K562 (cell line): Measurements from ENCODE around the gene DIS3L. TPM values are rescaled to one million over a fixed set of nuclear protein-coding genes. Genes with fewer than 3 reads are reported as not detected.

Source experiments
- BHLHE40 ChIP-seq: IDR thresholded peaks from 2 replicates; pipeline ENCODE4 v1.6.1; 2011; ENCODE audit warnings: low read length, improper control_type of control experiment
- CBX3 ChIP-seq, 2 experiments: IDR thresholded peaks; 1 replicate in 1 of 2; 2 replicates in 1 of 2; pipeline ENCODE4 v1.6.1; 2012; ENCODE audit warnings: inconsistent platforms in 2 of 2, low read length in 2 of 2, borderline replicate concordance in 1 of 2, control low read depth in 1 of 2
- KDM5B ChIP-seq: fragments of 200-600 bp; sonication (generic); IDR thresholded peaks from 2 replicates; pipeline ENCODE4 v1.6.1; 2012; ENCODE audit warnings: low read depth, mild to moderate bottlenecking, moderate library complexity, low read length, control low read depth, inconsistent platforms; ENCODE audit not compliant: insufficient replicate concordance
- NFIC ChIP-seq: fragments of 450-650 bp; IDR thresholded peaks from 2 replicates; pipeline ENCODE4 v1.6.1; 2017; ENCODE audit warnings: mild to moderate bottlenecking, inconsistent platforms
- NFXL1 ChIP-seq: fragments of 450-650 bp; formaldehyde crosslinking; IDR thresholded peaks from 2 replicates; pipeline ENCODE4 v1.4.0; 2021; ENCODE audit warnings: mild to moderate bottlenecking
- NR1H2 ChIP-seq: sonication (generic); formaldehyde crosslinking; IDR thresholded peaks from 2 replicates; pipeline ENCODE4 v1.4.0; 2020; ENCODE audit warnings: mild to moderate bottlenecking, missing genetic modification reagents
- NR2C2 ChIP-seq, 2 experiments: fragments of 200-800 bp in 1 of 2; sonication (Bioruptor generic) in 1 of 2; sonication (generic) in 1 of 2; formaldehyde crosslinking in 1 of 2; IDR thresholded peaks; 2 replicates each; pipeline versions ENCODE4 v1.6.1 to v1.8.0; 2016 to 2022; ENCODE audit warnings: mild to moderate bottlenecking in 1 of 2, missing compliant biosample characterization in 1 of 2, missing genetic modification characterization in 1 of 2, missing genetic modification reagents in 1 of 2
- POLR2A ChIP-seq: fragments of 450-650 bp; conservative IDR thresholded peaks from 2 replicates; pipeline ENCODE4 v1.6.1; 2016
- SIN3A ChIP-seq, 2 experiments: fragments of 150-350 bp in 1 of 2; IDR thresholded peaks; 2 replicates each; pipeline ENCODE4 v1.6.1; 2011 to 2016; ENCODE audit warnings: borderline replicate concordance in 2 of 2, low read depth in 2 of 2, low read length in 2 of 2, mild to moderate bottlenecking in 2 of 2, moderate library complexity in 2 of 2; ENCODE audit not compliant: control insufficient read depth in 1 of 2
- ZFX ChIP-seq: sonication (generic); formaldehyde crosslinking; IDR thresholded peaks from 2 replicates; pipeline ENCODE4 v1.8.0; 2022; ENCODE audit warnings: mild to moderate bottlenecking, missing genetic modification reagents, moderate library complexity
- polyA plus RNA-seq, 8 experiments: library from polyadenylated mRNA; depleted of rRNA in 4 of 8; stranded (reverse) in 5 of 8; unstranded in 3 of 8; fragments of >200 nt; fragmentation: Nextera tagmentation in 2 of 8; fragmentation: Illumina TruSeq in 1 of 8; extraction: Ambion mirVana in 2 of 8; extraction: Trizol in 1 of 8; gene quantifications; 2 replicates each; pipeline versions ENCODE4 v1.2.1 to v1.2.3, GENCODE V29; 2011 to 2014; ENCODE audit warnings: inconsistent platforms in 1 of 8, missing spikeins in 1 of 8
- total RNA-seq, 7 experiments: library from RNA; depleted of rRNA in 6 of 7; stranded (reverse); fragments of >200 nt in 6 of 7; fragmentation: Illumina TruSeq in 2 of 7; extraction: Trizol in 2 of 7; gene quantifications; 2 replicates each; pipeline versions ENCODE4 v1.2.1 to v1.2.3, GENCODE V29; 2011 to 2021; ENCODE audit warnings: low replicate concordance in 1 of 7
- TF ChIP-seq, protein P1 (sequence below), 3 experiments: fragments of 200-800 bp in 1 of 3; sonication (Bioruptor generic) in 1 of 3; sonication (generic) in 1 of 3; formaldehyde crosslinking in 1 of 3; IDR thresholded peaks; 2 replicates each; pipeline versions ENCODE4 v1.6.1 to v1.8.0; 2016 to 2022; ENCODE audit warnings: mild to moderate bottlenecking in 2 of 3, missing compliant biosample characterization in 2 of 3, missing genetic modification characterization in 2 of 3, missing genetic modification reagents in 1 of 3
- TF ChIP-seq, protein P2 (sequence below), 2 experiments: fragments of 250-450 bp in 1 of 2; fragments of 450-650 bp in 1 of 2; sonication (Bioruptor Pico) in 1 of 2; IDR thresholded peaks; 2 replicates each; pipeline versions ENCODE4 v1.6.1 to v1.8.0; 2016 to 2021; ENCODE audit warnings: mild to moderate bottlenecking in 2 of 2, moderate library complexity in 2 of 2, missing compliant biosample characterization in 1 of 2, missing genetic modification characterization in 1 of 2
- TF ChIP-seq, protein P3 (sequence below): fragments of 450-650 bp; IDR thresholded peaks from 2 replicates; pipeline ENCODE4 v1.6.1; 2017; ENCODE audit warnings: antibody characterized with exemption, mild to moderate bottlenecking
- TF ChIP-seq, protein P4 (sequence below), 2 experiments: fragments of 450-650 bp; conservative IDR thresholded peaks; 2 replicates each; pipeline ENCODE4 v1.6.1; 2017; ENCODE audit warnings: mild to moderate bottlenecking in 2 of 2, moderate library complexity in 2 of 2
- TF ChIP-seq, protein P5 (sequence below): sonication (generic); formaldehyde crosslinking; IDR thresholded peaks from 2 replicates; pipeline ENCODE4 v1.8.1; 2023; ENCODE audit warnings: mild to moderate bottlenecking, missing genetic modification reagents

DIS3L gene
- total and polyA plus RNA-seq, 9 of the 15 experiments (the other 6 are each of a cell fraction or from before 2014, with no cell fraction given) = 5.9 to 34.6 (median 16.9) TPM

DNA sequence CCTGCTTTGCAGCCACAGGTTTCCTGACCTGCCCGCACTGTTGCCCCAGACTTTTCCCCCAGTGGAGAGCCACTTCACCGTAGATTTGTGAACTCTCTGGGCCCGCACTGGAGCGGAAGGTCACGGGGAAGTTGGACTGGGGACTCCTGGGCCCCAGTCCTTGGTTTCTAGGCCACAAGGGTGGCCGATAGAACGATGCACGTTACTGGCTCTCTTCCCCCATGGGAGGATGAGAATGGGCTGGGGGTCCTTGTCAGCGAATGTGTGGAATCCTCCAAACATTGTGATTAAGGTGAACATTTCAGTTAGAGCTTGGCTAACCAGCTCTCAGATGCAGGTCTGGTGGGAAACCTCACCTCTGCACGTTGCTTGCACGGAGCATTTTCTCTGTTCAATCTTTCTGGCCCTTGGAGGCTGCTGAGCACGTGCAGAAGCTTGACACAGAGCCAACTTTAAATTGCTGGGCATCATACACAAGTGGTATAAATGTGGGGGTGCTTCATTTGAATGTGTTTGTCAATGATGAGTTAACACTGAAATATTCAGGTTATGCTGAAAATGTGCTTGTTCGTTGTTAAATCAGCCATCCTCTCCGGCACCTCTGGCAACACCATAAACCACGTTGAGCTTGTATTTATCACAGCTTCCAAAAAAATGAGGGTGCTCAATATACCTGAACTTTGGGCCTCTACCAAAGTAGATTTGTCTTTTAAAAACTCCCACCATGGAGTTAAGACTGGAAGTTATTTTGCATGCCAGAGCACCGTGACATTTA, 976 bp downstream of the DIS3L start (continued):
- no peak for TF ChIP-seq NR2C2 (CRISPR knock-in tag; IDR thresholded peaks at IDR 0.05)
- TF ChIP-seq NR2C2 (tag; IDR thresholded peaks at IDR 0.05) = peak; percentile 71
- TF ChIP-seq NFXL1 = no peak
- TF ChIP-seq ZFX (CRISPR knock-in tag) = peak; percentile 78; the same call in 1 of the 2 replicates
- TF ChIP-seq KDM5B = peak; percentile 53
- peak; percentile 86 for TF ChIP-seq BHLHE40
- TF ChIP-seq, protein P1, sequence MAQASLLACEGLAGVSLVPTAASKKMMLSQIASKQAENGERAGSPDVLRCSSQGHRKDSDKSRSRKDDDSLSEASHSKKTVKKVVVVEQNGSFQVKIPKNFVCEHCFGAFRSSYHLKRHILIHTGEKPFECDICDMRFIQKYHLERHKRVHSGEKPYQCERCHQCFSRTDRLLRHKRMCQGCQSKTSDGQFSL (CRISPR knock-in tag; IDR thresholded peaks at IDR 0.05) = no peak
- TF ChIP-seq, protein P1 (tag; IDR thresholded peaks at IDR 0.05) = no peak
- TF ChIP-seq, protein P2, sequence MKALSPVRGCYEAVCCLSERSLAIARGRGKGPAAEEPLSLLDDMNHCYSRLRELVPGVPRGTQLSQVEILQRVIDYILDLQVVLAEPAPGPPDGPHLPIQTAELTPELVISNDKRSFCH (CRISPR knock-in tag; IDR thresholded peaks at IDR 0.05) = no peak
- TF ChIP-seq, protein P2 (tag; IDR thresholded peaks at IDR 0.05) = 0 out of 2 replicates have a peak, but pooled peaks have one; percentile 16
- 0 out of 2 replicates have a peak, but pooled peaks have one; percentile 42 for TF ChIP-seq POLR2A
- TF ChIP-seq, protein P3, sequence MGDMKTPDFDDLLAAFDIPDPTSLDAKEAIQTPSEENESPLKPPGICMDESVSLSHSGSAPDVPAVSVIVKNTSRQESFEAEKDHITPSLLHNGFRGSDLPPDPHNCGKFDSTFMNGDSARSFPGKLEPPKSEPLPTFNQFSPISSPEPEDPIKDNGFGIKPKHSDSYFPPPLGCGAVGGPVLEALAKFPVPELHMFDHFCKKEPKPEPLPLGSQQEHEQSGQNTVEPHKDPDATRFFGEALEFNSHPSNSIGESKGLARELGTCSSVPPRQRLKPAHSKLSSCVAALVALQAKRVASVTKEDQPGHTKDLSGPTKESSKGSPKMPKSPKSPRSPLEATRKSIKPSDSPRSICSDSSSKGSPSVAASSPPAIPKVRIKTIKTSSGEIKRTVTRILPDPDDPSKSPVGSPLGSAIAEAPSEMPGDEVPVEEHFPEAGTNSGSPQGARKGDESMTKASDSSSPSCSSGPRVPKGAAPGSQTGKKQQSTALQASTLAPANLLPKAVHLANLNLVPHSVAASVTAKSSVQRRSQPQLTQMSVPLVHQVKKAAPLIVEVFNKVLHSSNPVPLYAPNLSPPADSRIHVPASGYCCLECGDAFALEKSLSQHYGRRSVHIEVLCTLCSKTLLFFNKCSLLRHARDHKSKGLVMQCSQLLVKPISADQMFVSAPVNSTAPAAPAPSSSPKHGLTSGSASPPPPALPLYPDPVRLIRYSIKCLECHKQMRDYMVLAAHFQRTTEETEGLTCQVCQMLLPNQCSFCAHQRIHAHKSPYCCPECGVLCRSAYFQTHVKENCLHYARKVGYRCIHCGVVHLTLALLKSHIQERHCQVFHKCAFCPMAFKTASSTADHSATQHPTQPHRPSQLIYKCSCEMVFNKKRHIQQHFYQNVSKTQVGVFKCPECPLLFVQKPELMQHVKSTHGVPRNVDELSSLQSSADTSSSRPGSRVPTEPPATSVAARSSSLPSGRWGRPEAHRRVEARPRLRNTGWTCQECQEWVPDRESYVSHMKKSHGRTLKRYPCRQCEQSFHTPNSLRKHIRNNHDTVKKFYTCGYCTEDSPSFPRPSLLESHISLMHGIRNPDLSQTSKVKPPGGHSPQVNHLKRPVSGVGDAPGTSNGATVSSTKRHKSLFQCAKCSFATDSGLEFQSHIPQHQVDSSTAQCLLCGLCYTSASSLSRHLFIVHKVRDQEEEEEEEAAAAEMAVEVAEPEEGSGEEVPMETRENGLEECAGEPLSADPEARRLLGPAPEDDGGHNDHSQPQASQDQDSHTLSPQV = 0 out of 2 replicates have a peak, but pooled peaks have one; percentile 52
- TF ChIP-seq SIN3A (IDR thresholded peaks at IDR 0.05; ENCODE audit: borderline replicate concordance in 2 of 2, control insufficient read depth in 1 of 2, low read depth in 2 of 2, low read length in 2 of 2) = peak in 1 of 2 experiments; percentile 5; a peak in 1 of 4 replicates
- TF ChIP-seq NFIC = peak; percentile 82
- TF ChIP-seq, protein P4, sequence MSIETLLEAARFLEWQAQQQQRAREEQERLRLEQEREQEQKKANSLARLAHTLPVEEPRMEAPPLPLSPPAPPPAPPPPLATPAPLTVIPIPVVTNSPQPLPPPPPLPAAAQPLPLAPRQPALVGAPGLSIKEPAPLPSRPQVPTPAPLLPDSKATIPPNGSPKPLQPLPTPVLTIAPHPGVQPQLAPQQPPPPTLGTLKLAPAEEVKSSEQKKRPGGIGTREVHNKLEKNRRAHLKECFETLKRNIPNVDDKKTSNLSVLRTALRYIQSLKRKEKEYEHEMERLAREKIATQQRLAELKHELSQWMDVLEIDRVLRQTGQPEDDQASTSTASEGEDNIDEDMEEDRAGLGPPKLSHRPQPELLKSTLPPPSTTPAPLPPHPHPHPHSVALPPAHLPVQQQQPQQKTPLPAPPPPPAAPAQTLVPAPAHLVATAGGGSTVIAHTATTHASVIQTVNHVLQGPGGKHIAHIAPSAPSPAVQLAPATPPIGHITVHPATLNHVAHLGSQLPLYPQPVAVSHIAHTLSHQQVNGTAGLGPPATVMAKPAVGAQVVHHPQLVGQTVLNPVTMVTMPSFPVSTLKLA (conservative IDR thresholded peaks at IDR 0.05) = peak; percentile 44 to 71; a peak in 3 of 4 replicates
- 0 out of 3 replicates have a peak, but pooled peaks of 1 of the 2 experiments have one; percentile 38 for TF ChIP-seq CBX3 (IDR thresholded peaks at IDR 0.05; ENCODE audit: borderline replicate concordance in 1 of 2, low read length in 2 of 2)
- TF ChIP-seq NR1H2 (CRISPR knock-in tag) = 0 out of 2 replicates have a peak, but pooled peaks have one; percentile 84
- TF ChIP-seq, protein P5, sequence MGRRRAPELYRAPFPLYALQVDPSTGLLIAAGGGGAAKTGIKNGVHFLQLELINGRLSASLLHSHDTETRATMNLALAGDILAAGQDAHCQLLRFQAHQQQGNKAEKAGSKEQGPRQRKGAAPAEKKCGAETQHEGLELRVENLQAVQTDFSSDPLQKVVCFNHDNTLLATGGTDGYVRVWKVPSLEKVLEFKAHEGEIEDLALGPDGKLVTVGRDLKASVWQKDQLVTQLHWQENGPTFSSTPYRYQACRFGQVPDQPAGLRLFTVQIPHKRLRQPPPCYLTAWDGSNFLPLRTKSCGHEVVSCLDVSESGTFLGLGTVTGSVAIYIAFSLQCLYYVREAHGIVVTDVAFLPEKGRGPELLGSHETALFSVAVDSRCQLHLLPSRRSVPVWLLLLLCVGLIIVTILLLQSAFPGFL (CRISPR knock-in tag) = 0 out of 2 replicates have a peak, but pooled peaks have one; percentile 19
